MCF 10A (cell line): ENCODE results near the gene ADAMTS16. TPM values are rescaled to one million over a fixed set of nuclear protein-coding genes. Genes with fewer than 3 reads are reported as not detected.

Experiments used
- Bru-seq: library from RNA; stranded (reverse); fragments of 400-500 nt; gene quantifications from one replicate; lab custom pipeline; 2021; lab: Mats Ljungman, UMichigan
- BruChase-seq, 2 experiments: library from RNA; stranded (reverse); fragments of 400-500 nt; gene quantifications; one replicate each; lab custom pipeline; 2021; lab: Mats Ljungman, UMichigan
- BruUV-seq: library from RNA; stranded (reverse); fragments of 400-500 nt; replicated peaks from 2 replicates; lab custom pipeline; 2021; lab: Mats Ljungman, UMichigan
- CTCF ChIA-PET: fragments of 300-600 bp; sonication (Branson Sonifier 250); formaldehyde crosslinking; extraction: SDS; loops from one replicate; lab custom pipeline; 2021; ENCODE audit warnings: antibody characterized with exemption, inconsistent platforms; lab: Yijun Ruan, JAX
- POLR2A ChIA-PET: fragments of 300-600, 350-650 bp; sonication (Branson Sonifier 250); formaldehyde crosslinking; extraction: SDS; loops from one replicate; lab custom pipeline; 2020; ENCODE audit warnings: antibody characterized with exemption, inconsistent platforms; lab: Yijun Ruan, JAX
- DNase-seq: peaks from one replicate; pipeline ENCODE4 v3.0.0-alpha.2; 2018; ENCODE audit not compliant: unreplicated experiment
- H3K27ac Mint-ChIP-seq: one replicate; pipeline ENCODE4 v1.8.0; 2022; ENCODE audit warnings: mild to moderate bottlenecking, low read depth, mixed read lengths; ENCODE audit not compliant: unreplicated experiment
- H3K27me3 Mint-ChIP-seq: one replicate; pipeline ENCODE4 v1.8.0; 2022; ENCODE audit warnings: mixed read lengths; ENCODE audit not compliant: insufficient read depth, unreplicated experiment
- H3K36me3 Mint-ChIP-seq: one replicate; pipeline ENCODE4 v1.8.0; 2022; ENCODE audit warnings: mild to moderate bottlenecking, moderate library complexity, mixed read lengths; ENCODE audit not compliant: insufficient read depth, unreplicated experiment
- H3K4me1 Mint-ChIP-seq: one replicate; pipeline ENCODE4 v1.8.0; 2022; ENCODE audit warnings: mixed read lengths; ENCODE audit not compliant: insufficient read depth, unreplicated experiment
- H3K4me3 Mint-ChIP-seq: one replicate; pipeline ENCODE4 v1.8.0; 2022; ENCODE audit warnings: mild to moderate bottlenecking, moderate library complexity, mixed read lengths; ENCODE audit not compliant: unreplicated experiment
- H3K9me3 Mint-ChIP-seq: one replicate; pipeline ENCODE4 v1.8.0; 2022; ENCODE audit warnings: mixed read lengths; ENCODE audit not compliant: unreplicated experiment
- CTCF ChIP-seq: fragments of 200-600 bp; IDR thresholded peaks from one replicate; pipeline ENCODE4 v1.8.0; 2022; ENCODE audit warnings: antibody characterized with exemption, mild to moderate bottlenecking; ENCODE audit not compliant: unreplicated experiment
- intact Hi-C: fragments of 100-400 bp; cut with micrococcal nuclease; formaldehyde crosslinking; loops from 2 replicates; pipeline ENCODE4 v1.14.1; 2022
- long read RNA-seq: library from polyadenylated mRNA; stranded (forward); transcript quantifications from one replicate; pipeline ENCODE4 v2.0.0, GENCODE V29; 2022
- total RNA-seq: library from RNA; stranded (reverse); gene quantifications from 2 replicates; pipeline ENCODE4 v1.2.3, GENCODE V29; 2022

ADAMTS16 gene
- total RNA-seq, result not detected in 2 replicates
- percentile 3 among the genes with signal in this experiment for Bru-seq, nascent RNA
- percentile 0 among the genes with signal in this experiment for BruChase-seq, experiment 1, labeled RNA remaining after a 6-hour chase
- BruChase-seq, experiment 2, labeled RNA remaining after a 2-hour chase, result percentile 1 among the genes with signal in this experiment
- long read RNA-seq, result 0 reads

GRCh38 chr5:5139777-5140478 is at the start of gene ADAMTS16:
TSS of gene ADAMTS16 (plus strand) at chr5:5140330. CDS start at chr5:5140468, 138 bp downstream.
- BruUV-seq, result no TSS peak
- Mint-ChIP-seq H3K4me3 (no peak within 1 kb of the TSS), H3K27ac (no peak within 1 kb of the TSS), H3K9me3 (no peaks in the 10 kb centered on the region), H3K4me1 (no peaks in the 10 kb centered on the region), H3K36me3 (no peaks in the 10 kb centered on the region), H3K27me3 (peaks cover 16% of the 10 kb centered on the region)
- no peak for TF ChIP-seq CTCF
- ChIA-PET POLR2A (no interaction called here), CTCF (interaction anchor here (0.6 to 5.0 kb wide), 13 partner anchors 9 to 481 kb away, joined by 3 to 56 read pairs (median 4); partner anchors contain the start of gene ICE1)
- intact Hi-C loops, result loop anchor here (2.0 kb wide), 1 partner anchor 205 kb away; no protein-coding TSS in a partner anchor
- DNase-seq, result no peak

- Mint-ChIP-seq H3K4me1 (no peaks in the 10 kb centered on the region), H3K27ac (no peak overlapping the region), H3K4me3 (no peak overlapping the region), H3K36me3 (no peaks in the 10 kb centered on the region), H3K27me3 (no peaks in the 10 kb centered on the region), H3K9me3 (no peaks in the 10 kb centered on the region)
- no peak for DNase-seq
- TF ChIP-seq CTCF, result no peak
- CTCF ChIA-PET, result no interaction called here
- intact Hi-C loops, result no loop called here
- BruUV-seq, result no TSS peak
- POLR2A ChIA-PET, result no interaction called here
These were observed 48.0 kb upstream of the ADAMTS16 start for GRCh38 chr5:5092149-5092548.

GRCh38 chr5:5100635-5101034 is 39.5 kb upstream of the ADAMTS16 start:
- POLR2A ChIA-PET, result no interaction called here
- DNase-seq, result no peak
- Mint-ChIP-seq H3K36me3 (no peaks in the 10 kb centered on the region), H3K27me3 (no peaks in the 10 kb centered on the region), H3K27ac (no peak overlapping the region), H3K4me1 (peaks cover 6% of the 10 kb centered on the region), H3K4me3 (no peak overlapping the region), H3K9me3 (peaks cover 21% of the 10 kb centered on the region)
- no peak for TF ChIP-seq CTCF
- BruUV-seq, result no TSS peak
- CTCF ChIA-PET, result no interaction called here
- intact Hi-C loops, result no loop called here

GRCh38 chr5:5101676-5102075 is 38.5 kb upstream of the ADAMTS16 start:
- H3K9me3 Mint-ChIP-seq, result peaks cover 21% of the 10 kb centered on the region
- CTCF ChIA-PET, result no interaction called here
- no peaks in the 10 kb centered on the region for H3K27me3 Mint-ChIP-seq
- intact Hi-C loops, result no loop called here
- H3K4me1 Mint-ChIP-seq, result peaks cover 6% of the 10 kb centered on the region
- DNase-seq, result no peak
- no TSS peak for BruUV-seq
- H3K4me3 Mint-ChIP-seq, result no peak overlapping the region
- H3K27ac Mint-ChIP-seq, result no peak overlapping the region
- TF ChIP-seq CTCF, result no peak
- no peaks in the 10 kb centered on the region for H3K36me3 Mint-ChIP-seq
- POLR2A ChIA-PET, result no interaction called here
